Fibroblast of lung (primary cell): ENCODE data around the gene TRPM6. TPM values are rescaled to one million over a fixed set of nuclear protein-coding genes. Genes with fewer than 3 reads are reported as not detected.
"Not testable (repeated sequence)": the region's sequence is repeated elsewhere in the genome, so short reads cannot be mapped to it uniquely, and the experiment has no call there.

Experiments
- DNase-seq, 2 donors: peaks; one replicate each; pipeline versions ENCODE4 v3.0.0 to v3.0.0-alpha.2; 2010; ENCODE audit warnings: low read depth in 2 of 2
- H2AFZ ChIP-seq: 2 replicates; pipeline ENCODE4 v1.5.1; 2012; ENCODE audit warnings: low read length, control low read depth, inconsistent platforms
- H3K27ac ChIP-seq: 2 replicates; pipeline ENCODE4 v1.5.1; 2011; ENCODE audit warnings: low read length, control low read depth; ENCODE audit not compliant: insufficient read depth
- H3K27me3 ChIP-seq: 2 replicates; pipeline ENCODE4 v1.5.1; 2011; ENCODE audit warnings: mild to moderate bottlenecking, low read length; ENCODE audit not compliant: control insufficient read depth, insufficient read depth
- H3K36me3 ChIP-seq: 2 replicates; pipeline ENCODE4 v1.5.1; 2011; ENCODE audit warnings: low read length; ENCODE audit not compliant: control insufficient read depth, insufficient read depth
- H3K4me1 ChIP-seq: 2 replicates; pipeline ENCODE4 v1.5.1; 2011; ENCODE audit warnings: low read length; ENCODE audit not compliant: control insufficient read depth, insufficient read depth; ENCODE audit errors: extremely low read depth
- H3K4me2 ChIP-seq: 2 replicates; pipeline ENCODE4 v1.5.1; 2011; ENCODE audit warnings: low read length, control low read depth; ENCODE audit not compliant: insufficient read depth; ENCODE audit errors: extremely low read depth
- H3K4me3 ChIP-seq, 4 experiments: fragments of 200-600 bp in 1 of 4; sonication (generic) in 1 of 4; replicated peaks in 1 of 4; 2 replicates each; pipeline ENCODE4 v1.5.1; 2011 to 2016; ENCODE audit warnings: low read length in 4 of 4, low read depth in 3 of 4, mild to moderate bottlenecking in 3 of 4, control low read depth in 2 of 4, inconsistent platforms in 1 of 4, mixed read lengths in 1 of 4; ENCODE audit not compliant: insufficient read depth in 1 of 4; ENCODE audit errors: control extremely low read depth in 1 of 4
- H3K79me2 ChIP-seq: 2 replicates; pipeline ENCODE4 v1.5.1; 2012; ENCODE audit warnings: mild to moderate bottlenecking, low read length, inconsistent platforms; ENCODE audit not compliant: control insufficient read depth, insufficient read depth
- H3K9ac ChIP-seq: 2 replicates; pipeline ENCODE4 v1.5.1; 2011; ENCODE audit warnings: mild to moderate bottlenecking, low read length, control low read depth; ENCODE audit not compliant: insufficient read depth
- H3K9me3 ChIP-seq: 2 replicates; pipeline ENCODE4 v1.5.1; 2012; ENCODE audit warnings: low read depth, low read length; ENCODE audit not compliant: control insufficient read depth, insufficient read depth
- H4K20me1 ChIP-seq: 2 replicates; pipeline ENCODE4 v1.5.1; 2011; ENCODE audit warnings: low read length; ENCODE audit not compliant: control insufficient read depth, insufficient read depth; ENCODE audit errors: extremely low read depth
- EZH2 ChIP-seq: IDR thresholded peaks from 2 replicates; pipeline ENCODE4 v1.5.1; 2012; ENCODE audit warnings: low read length, control low read depth, mild to moderate bottlenecking; ENCODE audit errors: missing control alignments
- polyA plus RNA-seq, 2 donors: library from polyadenylated mRNA; depleted of rRNA in 1 of 2; stranded (reverse) in 1 of 2; unstranded in 1 of 2; fragments of >200 nt; gene quantifications; 2 replicates each; pipeline ENCODE4 v1.2.1, GENCODE V29; 2011 to 2012; ENCODE audit warnings: missing spikeins in 1 of 2
- total RNA-seq: library from RNA; depleted of rRNA; stranded (reverse); fragments of >200 nt; gene quantifications from 2 replicates; pipeline ENCODE4 v1.2.1, GENCODE V29; 2014
- TF ChIP-seq, protein P1 (sequence below), 2 donors: IDR thresholded peaks in 1 of 2; conservative IDR thresholded peaks in 1 of 2; 1 replicate in 1 of 2; 2 replicates in 1 of 2; pipeline ENCODE4 v1.5.1; 2011 to 2012; ENCODE audit warnings: low read length in 2 of 2, control low read depth in 1 of 2, inconsistent platforms in 1 of 2, low read depth in 1 of 2, mild to moderate bottlenecking in 1 of 2

Gene TRPM6
- total and polyA plus RNA-seq, 2 donors (not counting 1 experiment from before 2014, with no cell fraction given) = under 0.01 to 0.02 TPM

DNA sequence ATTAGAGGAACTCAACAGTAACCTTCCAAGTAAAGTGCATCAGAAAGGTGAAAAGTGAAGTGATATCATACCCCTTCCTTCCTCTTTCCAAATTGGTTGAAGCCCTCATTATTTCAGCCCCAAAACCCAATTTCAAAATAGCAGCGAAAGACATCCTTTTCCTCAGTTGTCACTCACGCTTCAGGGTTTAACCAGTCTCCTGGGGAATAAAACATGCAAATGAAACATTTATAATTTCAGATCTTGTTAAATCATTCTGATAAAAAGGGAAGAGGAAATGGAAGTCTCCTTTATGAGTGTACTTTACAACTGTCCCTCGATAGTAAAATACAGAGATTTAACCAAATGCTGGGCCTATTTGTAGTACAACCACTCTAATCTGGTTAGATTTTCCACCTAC is 22.5 kb downstream of the TRPM6 start:
- Histone ChIP-seq H3K27me3 (no peaks in the 10 kb centered on the region), H3K79me2 (no peaks in the 10 kb centered on the region), H3K9me3 (no peaks in the 10 kb centered on the region), H3K9ac (no peak overlapping the region), H3K27ac (no peak overlapping the region), H4K20me1 (no peaks in the 10 kb centered on the region), H3K4me2 (no peak overlapping the region), H3K4me1 (no peaks in the 10 kb centered on the region), H2AFZ (no peak overlapping the region), H3K36me3 (no peaks in the 10 kb centered on the region), H3K4me3 (no peak overlapping the region)
- TF ChIP-seq EZH2 = no peak
- TF ChIP-seq, protein P1, sequence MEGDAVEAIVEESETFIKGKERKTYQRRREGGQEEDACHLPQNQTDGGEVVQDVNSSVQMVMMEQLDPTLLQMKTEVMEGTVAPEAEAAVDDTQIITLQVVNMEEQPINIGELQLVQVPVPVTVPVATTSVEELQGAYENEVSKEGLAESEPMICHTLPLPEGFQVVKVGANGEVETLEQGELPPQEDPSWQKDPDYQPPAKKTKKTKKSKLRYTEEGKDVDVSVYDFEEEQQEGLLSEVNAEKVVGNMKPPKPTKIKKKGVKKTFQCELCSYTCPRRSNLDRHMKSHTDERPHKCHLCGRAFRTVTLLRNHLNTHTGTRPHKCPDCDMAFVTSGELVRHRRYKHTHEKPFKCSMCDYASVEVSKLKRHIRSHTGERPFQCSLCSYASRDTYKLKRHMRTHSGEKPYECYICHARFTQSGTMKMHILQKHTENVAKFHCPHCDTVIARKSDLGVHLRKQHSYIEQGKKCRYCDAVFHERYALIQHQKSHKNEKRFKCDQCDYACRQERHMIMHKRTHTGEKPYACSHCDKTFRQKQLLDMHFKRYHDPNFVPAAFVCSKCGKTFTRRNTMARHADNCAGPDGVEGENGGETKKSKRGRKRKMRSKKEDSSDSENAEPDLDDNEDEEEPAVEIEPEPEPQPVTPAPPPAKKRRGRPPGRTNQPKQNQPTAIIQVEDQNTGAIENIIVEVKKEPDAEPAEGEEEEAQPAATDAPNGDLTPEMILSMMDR (conservative IDR thresholded peaks at IDR 0.05 in 1 of 2, IDR thresholded peaks at IDR 0.05 in 1 of 2; ENCODE audit: low read depth in 1 of 2, low read length in 2 of 2) = no peak
- no peak for DNase-seq

DNA sequence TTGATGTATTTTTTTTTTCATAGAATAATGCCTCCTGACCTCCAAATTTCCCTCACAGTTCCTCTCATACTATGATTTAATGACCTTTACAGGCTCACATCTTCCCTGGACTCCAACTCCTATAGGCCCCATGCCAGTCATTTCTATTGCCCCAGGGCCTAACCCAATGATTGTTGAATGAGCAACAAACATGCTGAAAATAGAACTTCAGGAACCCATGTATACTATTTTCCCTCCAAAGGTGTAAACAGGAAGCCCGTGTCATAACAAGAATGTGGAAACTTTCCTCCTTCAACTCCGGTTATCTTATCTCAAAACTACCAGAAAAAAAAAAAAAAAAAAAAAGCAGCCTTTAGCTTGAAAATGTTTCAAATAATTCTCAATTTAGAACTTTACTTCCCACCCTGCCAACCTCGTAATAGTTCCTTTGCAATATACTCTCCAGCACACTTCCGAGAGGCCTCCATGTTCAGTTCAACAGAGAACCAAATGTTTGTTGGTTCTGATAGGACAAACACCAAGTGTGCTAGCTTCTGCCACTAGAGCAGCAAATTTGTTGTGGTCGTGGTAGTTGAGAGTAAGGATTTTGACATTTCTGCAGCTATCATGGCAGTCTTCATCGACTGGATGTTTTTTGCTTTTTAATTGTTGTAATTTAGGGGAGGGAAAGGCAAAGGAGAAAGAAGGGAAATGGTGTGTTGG is 25.8 kb downstream of the TRPM6 start:
- H3K4me1 ChIP-seq = no peaks in the 10 kb centered on the region
- H4K20me1 ChIP-seq = no peaks in the 10 kb centered on the region
- H3K27me3 ChIP-seq = no peaks in the 10 kb centered on the region
- H3K27ac ChIP-seq = no peak overlapping the region
- H2AFZ ChIP-seq = no peak overlapping the region
- H3K4me2 ChIP-seq = no peak overlapping the region
- H3K79me2 ChIP-seq = no peaks in the 10 kb centered on the region
- no peak overlapping the region for H3K4me3 ChIP-seq
- no peaks in the 10 kb centered on the region for H3K36me3 ChIP-seq
- no peak for DNase-seq
- H3K9ac ChIP-seq = no peak overlapping the region
- TF ChIP-seq, protein P1 (conservative IDR thresholded peaks at IDR 0.05 in 1 of 2, IDR thresholded peaks at IDR 0.05 in 1 of 2; ENCODE audit: low read depth in 1 of 2, low read length in 2 of 2) = no peak
- no peak for TF ChIP-seq EZH2
- H3K9me3 ChIP-seq = no peaks in the 10 kb centered on the region

DNA sequence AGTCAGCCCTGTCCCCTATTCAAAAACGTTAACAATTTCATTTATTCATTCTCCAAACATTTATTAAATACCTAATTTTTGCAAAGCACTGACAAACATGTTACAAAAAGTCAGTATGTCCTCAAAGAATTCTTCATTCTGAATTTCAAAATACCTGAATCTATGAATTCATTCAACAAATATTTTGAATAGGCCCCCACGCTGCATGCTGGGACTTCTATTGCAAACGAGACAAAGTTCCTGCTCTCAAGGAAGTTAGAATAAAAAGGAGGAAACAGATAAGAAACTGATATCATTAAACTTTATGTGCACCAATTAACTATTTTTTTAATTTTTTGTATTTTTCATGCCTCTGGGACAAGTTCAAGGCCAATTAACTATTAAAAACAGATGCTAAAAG is 26.6 kb downstream of the TRPM6 start:
- H3K79me2 ChIP-seq = no peaks in the 10 kb centered on the region
- TF ChIP-seq, protein P1 (conservative IDR thresholded peaks at IDR 0.05 in 1 of 2, IDR thresholded peaks at IDR 0.05 in 1 of 2; ENCODE audit: low read depth in 1 of 2, low read length in 2 of 2) = no peak
- TF ChIP-seq EZH2 = no peak
- DNase-seq = no peak
- no peaks in the 10 kb centered on the region for H3K4me1 ChIP-seq
- H3K4me2 ChIP-seq = no peak overlapping the region
- H3K9me3 ChIP-seq = no peaks in the 10 kb centered on the region
- H3K36me3 ChIP-seq = no peaks in the 10 kb centered on the region
- no peak overlapping the region for H3K4me3 ChIP-seq
- no peaks in the 10 kb centered on the region for H4K20me1 ChIP-seq
- no peak overlapping the region for H3K9ac ChIP-seq
- H2AFZ ChIP-seq = no peak overlapping the region
- H3K27ac ChIP-seq = no peak overlapping the region
- no peaks in the 10 kb centered on the region for H3K27me3 ChIP-seq

DNA sequence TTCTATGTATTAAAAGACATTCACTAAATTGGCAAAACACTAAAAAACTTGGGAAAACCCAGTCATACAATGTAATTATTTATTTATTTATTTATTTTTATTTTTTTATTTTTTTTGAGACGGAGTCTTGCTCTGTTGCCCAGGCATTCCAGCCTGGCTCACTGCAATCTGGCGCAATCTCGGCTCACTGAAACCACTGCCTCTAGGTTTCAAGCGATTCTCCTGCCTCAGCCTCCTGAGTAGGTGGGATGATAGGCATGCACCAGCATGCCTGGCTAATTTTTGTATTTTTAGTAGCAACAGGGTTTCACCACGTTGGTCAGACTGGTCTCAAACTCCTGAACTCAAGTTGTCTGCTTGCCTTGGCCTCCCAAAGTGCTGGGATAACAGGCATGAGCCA is 27.5 kb downstream of the TRPM6 start:
- DNase-seq, H3K36me3 ChIP-seq, H4K20me1 ChIP-seq, H3K4me3 ChIP-seq, H3K79me2 ChIP-seq, H3K4me1 ChIP-seq, H3K4me2 ChIP-seq, H3K27ac ChIP-seq, H3K9me3 ChIP-seq, H3K9ac ChIP-seq, H3K27me3 ChIP-seq, H2AFZ ChIP-seq: not testable (repeated sequence)
